OCI-LY7 (cell line): ENCODE results near the gene ABCC12.

Experiments
- CTCF ChIP-seq: fragments of 200-600 bp; sonication (generic); conservative IDR thresholded peaks from 2 replicates; pipeline ENCODE4 v1.5.1; 2014; ENCODE audit warnings: mild to moderate bottlenecking, antibody characterized with exemption, low read length, moderate library complexity, mixed read lengths
- EZH2phosphoT487 ChIP-seq: fragments of 200-600 bp; sonication (generic); IDR thresholded peaks from 2 replicates; pipeline ENCODE4 v1.6.1; 2018; ENCODE audit warnings: low read depth, borderline replicate concordance, mild to moderate bottlenecking, mixed run types, antibody characterized with exemption, low read length, moderate library complexity, mixed read lengths

GRCh38 chr16:48146131-48146530 is 9.7 kb downstream of the ABCC12 start:
- TF ChIP-seq CTCF (no peak), EZH2phosphoT487 (no peak)
